WTC11 (cell line): Measurements from ENCODE around the gene SAFB.

Experiments
- ATF3 ChIP-seq: sonication (generic); formaldehyde crosslinking; conservative IDR thresholded peaks from 2 replicates; pipeline ENCODE4 v1.8.1; 2022; ENCODE audit warnings: mild to moderate bottlenecking, missing genetic modification reagents
- CDX4 ChIP-seq: fragments of 250-450 bp; sonication (Bioruptor Pico); IDR thresholded peaks from 2 replicates; pipeline ENCODE4 v1.9.0; 2021; ENCODE audit warnings: moderate library complexity, mild to moderate bottlenecking, inconsistent platforms, borderline replicate concordance
- CTCF ChIP-seq: fragments of 200-600 bp; IDR thresholded peaks from 2 replicates; pipeline ENCODE4 v1.8.0; 2022; ENCODE audit warnings: antibody characterized with exemption
- E2F4 ChIP-seq: sonication (generic); formaldehyde crosslinking; IDR thresholded peaks from 2 replicates; pipeline ENCODE4 v1.8.1; 2022; ENCODE audit warnings: low read depth, mild to moderate bottlenecking, moderate library complexity, missing genetic modification reagents, borderline replicate concordance
- EMX1 ChIP-seq: fragments of 250-450 bp; sonication (Bioruptor Pico); IDR thresholded peaks from 2 replicates; pipeline ENCODE4 v1.8.0; 2021; ENCODE audit warnings: mild to moderate bottlenecking
- ESRRA ChIP-seq: sonication (generic); formaldehyde crosslinking; IDR thresholded peaks from 2 replicates; pipeline ENCODE4 v1.8.1; 2022; ENCODE audit warnings: mild to moderate bottlenecking, missing genetic modification reagents, borderline replicate concordance
- FOXP4 ChIP-seq: sonication (generic); formaldehyde crosslinking; IDR thresholded peaks from 2 replicates; pipeline ENCODE4 v1.8.0; 2022; ENCODE audit warnings: mild to moderate bottlenecking, missing genetic modification reagents
- HMGXB4 ChIP-seq: sonication (generic); formaldehyde crosslinking; IDR thresholded peaks from 2 replicates; pipeline ENCODE4 v1.8.1; 2023; ENCODE audit warnings: mild to moderate bottlenecking, moderate library complexity, missing genetic modification reagents
- SMAD3 ChIP-seq: sonication (generic); formaldehyde crosslinking; IDR thresholded peaks from 2 replicates; pipeline ENCODE4 v1.8.0; 2022; ENCODE audit warnings: missing genetic modification reagents, mild to moderate bottlenecking, borderline replicate concordance
- SP1 ChIP-seq: sonication (generic); formaldehyde crosslinking; conservative IDR thresholded peaks from 2 replicates; pipeline ENCODE4 v1.8.1; 2022; ENCODE audit warnings: missing genetic modification reagents
- USF2 ChIP-seq: sonication (generic); formaldehyde crosslinking; IDR thresholded peaks from 2 replicates; pipeline ENCODE4 v1.8.1; 2023; ENCODE audit warnings: mild to moderate bottlenecking, missing genetic modification reagents, moderate library complexity
- ZNF232 ChIP-seq: sonication (generic); formaldehyde crosslinking; IDR thresholded peaks from 2 replicates; pipeline ENCODE4 v1.8.0; 2022; ENCODE audit warnings: mild to moderate bottlenecking, missing genetic modification reagents

- no peak for TF ChIP-seq EMX1 (CRISPR knock-in tag)
- TF ChIP-seq CTCF, result no peak
- TF ChIP-seq HMGXB4 (CRISPR knock-in tag), result no peak
- no peak for TF ChIP-seq FOXP4 (CRISPR knock-in tag)
- TF ChIP-seq ESRRA (CRISPR knock-in tag), result no peak
- no peak for TF ChIP-seq ZNF232 (CRISPR knock-in tag)
- peak; percentile 71 for TF ChIP-seq SP1 (CRISPR knock-in tag)
- TF ChIP-seq E2F4, result no peak
- TF ChIP-seq USF2, result no peak
- no peak for TF ChIP-seq ATF3 (CRISPR knock-in tag)
- TF ChIP-seq CDX4 (CRISPR knock-in tag), result no peak
- peak; percentile 32; the same call in 1 of the 2 replicates for TF ChIP-seq SMAD3 (CRISPR knock-in tag)
These were observed at the start of gene SAFB, which contains the start of gene SAFB2 for GRCh38 chr19:5622465-5623396.
